ENCODE measurements around the gene GGT7.

DNA sequence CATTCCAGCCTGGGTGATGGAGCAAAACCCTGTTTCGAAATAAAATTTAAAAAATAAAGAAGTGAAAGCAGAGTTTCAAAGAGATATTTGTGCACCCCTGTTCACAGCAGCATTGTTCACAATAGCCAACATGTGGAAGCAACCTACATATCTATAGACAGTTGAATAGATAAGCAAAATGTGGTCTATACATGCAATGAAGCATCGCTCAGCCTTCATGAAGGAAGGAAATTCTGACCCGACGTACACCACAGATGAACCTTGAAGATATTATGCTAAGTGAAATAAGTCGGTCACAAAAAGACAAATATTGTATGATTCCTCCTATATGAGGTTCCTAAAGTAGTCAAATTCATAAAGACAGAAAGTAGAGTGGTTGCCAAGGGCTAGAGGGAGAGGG lies 40.7 kb downstream of the GGT7 start:
- TF ChIP-seq, protein P1, sequence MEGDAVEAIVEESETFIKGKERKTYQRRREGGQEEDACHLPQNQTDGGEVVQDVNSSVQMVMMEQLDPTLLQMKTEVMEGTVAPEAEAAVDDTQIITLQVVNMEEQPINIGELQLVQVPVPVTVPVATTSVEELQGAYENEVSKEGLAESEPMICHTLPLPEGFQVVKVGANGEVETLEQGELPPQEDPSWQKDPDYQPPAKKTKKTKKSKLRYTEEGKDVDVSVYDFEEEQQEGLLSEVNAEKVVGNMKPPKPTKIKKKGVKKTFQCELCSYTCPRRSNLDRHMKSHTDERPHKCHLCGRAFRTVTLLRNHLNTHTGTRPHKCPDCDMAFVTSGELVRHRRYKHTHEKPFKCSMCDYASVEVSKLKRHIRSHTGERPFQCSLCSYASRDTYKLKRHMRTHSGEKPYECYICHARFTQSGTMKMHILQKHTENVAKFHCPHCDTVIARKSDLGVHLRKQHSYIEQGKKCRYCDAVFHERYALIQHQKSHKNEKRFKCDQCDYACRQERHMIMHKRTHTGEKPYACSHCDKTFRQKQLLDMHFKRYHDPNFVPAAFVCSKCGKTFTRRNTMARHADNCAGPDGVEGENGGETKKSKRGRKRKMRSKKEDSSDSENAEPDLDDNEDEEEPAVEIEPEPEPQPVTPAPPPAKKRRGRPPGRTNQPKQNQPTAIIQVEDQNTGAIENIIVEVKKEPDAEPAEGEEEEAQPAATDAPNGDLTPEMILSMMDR (conservative IDR thresholded peaks at IDR 0.05; ENCODE audit: low read length): no peak
- no peak for TF ChIP-seq EZH2phosphoT487 (IDR thresholded peaks at IDR 0.05; ENCODE audit: borderline replicate concordance, low read depth, low read length)
